SK-N-SH (cell line): ENCODE data around the gene ATP6V1G2. TPM values are rescaled to one million over a fixed set of nuclear protein-coding genes. Genes with fewer than 3 reads are reported as not detected.
A peak's percentile ranks its signal among the peaks of the same experiment; 100 is the strongest.

Experiments
- CTCF ChIA-PET: fragments of 300-600, 350-600 bp; formaldehyde crosslinking; extraction: SDS; loops from one replicate; lab custom pipeline; 2021; lab: Yijun Ruan, JAX
- POLR2A ChIA-PET: fragments of 350-600 bp; sonication (Branson Sonifier 250); formaldehyde crosslinking; extraction: SDS; loops from one replicate; lab custom pipeline; 2020; ENCODE audit warnings: antibody characterized with exemption, inconsistent platforms; lab: Yijun Ruan, JAX
- DNase-seq: peaks from one replicate; pipeline ENCODE4 v3.0.0; 2012
- H2AFZ ChIP-seq: fragments of 200-600 bp; sonication (generic); 2 replicates; pipeline ENCODE4 v1.8.1; 2016; ENCODE audit warnings: antibody characterized with exemption, mild to moderate bottlenecking, low read depth
- H3F3A ChIP-seq: fragments of 200-600 bp; sonication (generic); replicated peaks from 2 replicates; pipeline ENCODE3; 2016; ENCODE audit warnings: antibody characterized with exemption, mild to moderate bottlenecking; ENCODE audit not compliant: insufficient read depth
- H3K27ac ChIP-seq, 2 experiments: fragments of 200-500 bp in 1 of 2; fragments of 200-600 bp in 1 of 2; sonication (Bioruptor generic) in 1 of 2; sonication (generic), shearing (Covaris generic) in 1 of 2; 2 replicates each; pipeline versions ENCODE4 v1.5.1 to v1.6.1; 2014 to 2016; ENCODE audit warnings: low read depth in 2 of 2, inconsistent platforms in 1 of 2, low read length in 1 of 2, mild to moderate bottlenecking in 1 of 2, mixed read lengths in 1 of 2
- H3K27me3 ChIP-seq: fragments of 200-600 bp; sonication (generic), shearing (Covaris generic); 2 replicates; pipeline ENCODE4 v1.6.1; 2016; ENCODE audit warnings: mixed run types; ENCODE audit not compliant: insufficient read depth
- H3K36me3 ChIP-seq, 2 experiments: fragments of 200-500 bp in 1 of 2; fragments of 200-600 bp in 1 of 2; sonication (Bioruptor generic) in 1 of 2; sonication (generic) in 1 of 2; replicated peaks in 1 of 2; 2 replicates each; pipeline versions ENCODE3 to v1.5.1; 2014 to 2016; ENCODE audit warnings: low read length in 1 of 2, mild to moderate bottlenecking in 1 of 2; ENCODE audit not compliant: insufficient read depth in 2 of 2, control insufficient read depth in 1 of 2
- H3K4me1 ChIP-seq, 2 experiments: fragments of 200-500 bp in 1 of 2; fragments of 200-600 bp in 1 of 2; sonication (Bioruptor generic) in 1 of 2; sonication (generic), shearing (Covaris generic) in 1 of 2; 2 replicates each; pipeline versions ENCODE4 v1.5.1 to v1.6.1; 2014 to 2016; ENCODE audit warnings: low read depth in 1 of 2, low read length in 1 of 2, mixed run types in 1 of 2; ENCODE audit not compliant: insufficient read depth in 2 of 2, control insufficient read depth in 1 of 2
- H3K4me2 ChIP-seq: fragments of 200-600 bp; sonication (generic), shearing (Covaris generic); 2 replicates; pipeline ENCODE4 v1.6.1; 2017; ENCODE audit warnings: mixed run types
- H3K4me3 ChIP-seq, 2 experiments: fragments of 200-500 bp in 1 of 2; fragments of 200-600 bp in 1 of 2; sonication (Bioruptor generic) in 1 of 2; sonication (generic), shearing (Covaris generic) in 1 of 2; 2 replicates each; pipeline versions ENCODE4 v1.5.1 to v1.8.1; 2014 to 2016; ENCODE audit warnings: low read depth in 2 of 2, inconsistent platforms in 1 of 2, low read length in 1 of 2, mild to moderate bottlenecking in 1 of 2, mixed read lengths in 1 of 2, moderate library complexity in 1 of 2
- H3K79me2 ChIP-seq: fragments of 200-600 bp; sonication (generic); 2 replicates; pipeline ENCODE4 v1.8.1; 2017; ENCODE audit warnings: mild to moderate bottlenecking; ENCODE audit not compliant: insufficient read depth
- H3K9ac ChIP-seq: fragments of 200-600 bp; sonication (generic); 2 replicates; pipeline ENCODE4 v1.6.1; 2017; ENCODE audit warnings: mixed run types
- H3K9me2 ChIP-seq: fragments of 200-600 bp; sonication (generic); 2 replicates; pipeline ENCODE4 v1.6.1; 2017; ENCODE audit warnings: mixed run types
- H3K9me3 ChIP-seq: fragments of 200-600 bp; sonication (generic); 2 replicates; pipeline ENCODE4 v1.6.1; 2017; ENCODE audit warnings: mixed run types, mild to moderate bottlenecking, moderate library complexity
- H4K20me1 ChIP-seq: fragments of 200-600 bp; sonication (generic); 2 replicates; pipeline ENCODE4 v1.6.1; 2017; ENCODE audit warnings: mild to moderate bottlenecking, mixed run types; ENCODE audit not compliant: insufficient read depth
- CHD2 ChIP-seq: fragments of 150-350 bp; IDR thresholded peaks from 2 replicates; pipeline ENCODE4 v1.6.1; 2018; ENCODE audit warnings: low read length; ENCODE audit not compliant: partially characterized antibody
- EP300 ChIP-seq, 2 experiments: IDR thresholded peaks; 2 replicates each; pipeline versions ENCODE4 v1.4.0 to v1.6.1; 2012; ENCODE audit warnings: borderline replicate concordance in 1 of 2, low read depth in 1 of 2, low read length in 1 of 2
- FOSL2 ChIP-seq: IDR thresholded peaks from 2 replicates; pipeline ENCODE4 v1.4.0; 2012; ENCODE audit warnings: low read depth, mild to moderate bottlenecking, moderate library complexity, borderline replicate concordance
- FOXJ3 ChIP-seq: sonication (generic); formaldehyde crosslinking; IDR thresholded peaks from 2 replicates; pipeline ENCODE4 v1.5.1; 2020; ENCODE audit warnings: mild to moderate bottlenecking, missing genetic modification reagents
- FOXM1 ChIP-seq: IDR thresholded peaks from 2 replicates; pipeline ENCODE4 v1.4.0; 2012; ENCODE audit warnings: low read depth, mild to moderate bottlenecking
- JUND ChIP-seq: IDR thresholded peaks from 2 replicates; pipeline ENCODE4 v1.4.0; 2012
- MAX ChIP-seq: IDR thresholded peaks from 2 replicates; pipeline ENCODE4 v1.4.0; 2012; ENCODE audit warnings: low read depth
- MEF2A ChIP-seq: IDR thresholded peaks from 2 replicates; pipeline ENCODE4 v1.4.0; 2012; ENCODE audit warnings: low read depth, borderline replicate concordance
- POLR2AphosphoS5 ChIP-seq: IDR thresholded peaks from 2 replicates; pipeline ENCODE4 v1.6.1; 2012; ENCODE audit warnings: low read depth, low read length
- RAD21 ChIP-seq: IDR thresholded peaks from 2 replicates; pipeline ENCODE4 v1.6.1; 2012; ENCODE audit warnings: mild to moderate bottlenecking, low read length
- RCOR1 ChIP-seq: fragments of 150-350 bp; IDR thresholded peaks from 2 replicates; pipeline ENCODE4 v1.6.1; 2017; ENCODE audit warnings: antibody characterized with exemption, low read length
- REST ChIP-seq: IDR thresholded peaks from 2 replicates; pipeline ENCODE4 v1.6.1; 2012; ENCODE audit warnings: mild to moderate bottlenecking, low read depth, low read length, moderate library complexity
- RFX5 ChIP-seq: IDR thresholded peaks from 2 replicates; pipeline ENCODE4 v1.6.1; 2012; ENCODE audit warnings: mild to moderate bottlenecking, improper control_type of control experiment, low read length
- TAF1 ChIP-seq: IDR thresholded peaks from 2 replicates; pipeline ENCODE4 v1.6.1; 2012; ENCODE audit warnings: low read depth, mild to moderate bottlenecking, low read length, moderate library complexity, borderline replicate concordance
- TCF12 ChIP-seq: IDR thresholded peaks from 2 replicates; pipeline ENCODE4 v1.4.0; 2012
- TEAD4 ChIP-seq: IDR thresholded peaks from 2 replicates; pipeline ENCODE4 v1.4.0; 2012; ENCODE audit warnings: mild to moderate bottlenecking, borderline replicate concordance; ENCODE audit not compliant: insufficient read depth
- USF2 ChIP-seq: fragments of 150-350 bp; IDR thresholded peaks from 2 replicates; pipeline ENCODE4 v1.6.1; 2017; ENCODE audit warnings: antibody characterized with exemption, low read length, low read depth, borderline replicate concordance
- ZBTB33 ChIP-seq: IDR thresholded peaks from 2 replicates; pipeline ENCODE4 v1.4.0; 2012; ENCODE audit warnings: low read depth, borderline replicate concordance
- WGBS: methylation state at CpG from one replicate; pipeline ENCODE4 v1.1.6; 2017; ENCODE audit warnings: low lambda C conversion rate; 5-methylcytosine and 5-hydroxymethylcytosine counted together
- polyA plus RNA-seq, 3 experiments: library from polyadenylated mRNA; depleted of rRNA; stranded (reverse); fragments of >200 nt; gene quantifications; 2 replicates each; pipeline ENCODE4 v1.2.3, GENCODE V29; 2012
- TF ChIP-seq, protein P1 (sequence below): IDR thresholded peaks from 2 replicates; pipeline ENCODE4; 2012
- TF ChIP-seq, protein P2 (sequence below): fragments of 200-600 bp; sonication (generic); IDR thresholded peaks from 2 replicates; pipeline ENCODE4 v1.6.1; 2017; ENCODE audit warnings: antibody characterized with exemption, mild to moderate bottlenecking, moderate library complexity

Gene ATP6V1G2
- polyA plus RNA-seq, 1 of the 3 experiments (the other 2 are of a cell fraction), result 13.6 TPM

- TF ChIP-seq USF2 (no peak), JUND (no peak), RCOR1 (peak; percentile 78), RAD21 (no peak), TCF12 (no peak; the same call in 1 of the 2 replicates), MEF2A (no peak), TAF1 (peak; percentile 71; the same call in 1 of the 2 replicates), RFX5 (no peak), MAX (peak; percentile 86), FOXJ3 (CRISPR knock-in tag) (no peak)
- TF ChIP-seq, protein P1, sequence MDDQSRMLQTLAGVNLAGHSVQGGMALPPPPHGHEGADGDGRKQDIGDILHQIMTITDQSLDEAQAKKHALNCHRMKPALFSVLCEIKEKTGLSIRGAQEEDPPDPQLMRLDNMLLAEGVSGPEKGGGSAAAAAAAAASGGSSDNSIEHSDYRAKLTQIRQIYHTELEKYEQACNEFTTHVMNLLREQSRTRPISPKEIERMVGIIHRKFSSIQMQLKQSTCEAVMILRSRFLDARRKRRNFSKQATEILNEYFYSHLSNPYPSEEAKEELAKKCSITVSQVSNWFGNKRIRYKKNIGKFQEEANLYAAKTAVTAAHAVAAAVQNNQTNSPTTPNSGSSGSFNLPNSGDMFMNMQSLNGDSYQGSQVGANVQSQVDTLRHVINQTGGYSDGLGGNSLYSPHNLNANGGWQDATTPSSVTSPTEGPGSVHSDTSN, result no peak; the same call in 1 of the 2 replicates
Observed at GRCh38 chr6:31546958-31547726, 734 bp upstream of the ATP6V1G2 start, which contains the start of gene NFKBIL1 (continued).

GRCh38 chr6:31545291-31545690 lies 1.1 kb downstream of the ATP6V1G2 start:
- Histone ChIP-seq H3K27me3 (no peaks in the 10 kb centered on the region), H3K9me3 (no peaks in the 10 kb centered on the region), H3K4me3 (no peak overlapping the region), H2AFZ (no peak overlapping the region), H3K4me1 (peaks cover 8 to 13% of the 10 kb centered on the region in 2 experiments; a peak in 3 of 4 replicates), H4K20me1 (peaks cover 7% of the 10 kb centered on the region), H3K36me3 (peaks cover 5 to 15% of the 10 kb centered on the region in 2 experiments), H3K9me2 (no peaks in the 10 kb centered on the region), H3K79me2 (peaks cover 52% of the 10 kb centered on the region), H3K9ac (no peak overlapping the region), H3K4me2 (no peak overlapping the region), H3F3A (peaks cover 18% of the 10 kb centered on the region), H3K27ac (no peak overlapping the region)
- DNase-seq, result no peak
- ChIA-PET POLR2A (interaction anchor here (2.4 kb wide), 1 partner anchor 53 kb away, joined by 18 read pairs; no protein-coding TSS in a partner anchor), CTCF (interaction anchor here (0.6 to 11.9 kb wide), 5 partner anchors 36 to 1004 kb away, joined by 3 to 301 read pairs (median 4); partner anchors contain the start of genes NCR3 and VARS1)
- 80% methylated on average over 7 of the region's 7 CpGs for WGBS
- TF ChIP-seq, protein P2, sequence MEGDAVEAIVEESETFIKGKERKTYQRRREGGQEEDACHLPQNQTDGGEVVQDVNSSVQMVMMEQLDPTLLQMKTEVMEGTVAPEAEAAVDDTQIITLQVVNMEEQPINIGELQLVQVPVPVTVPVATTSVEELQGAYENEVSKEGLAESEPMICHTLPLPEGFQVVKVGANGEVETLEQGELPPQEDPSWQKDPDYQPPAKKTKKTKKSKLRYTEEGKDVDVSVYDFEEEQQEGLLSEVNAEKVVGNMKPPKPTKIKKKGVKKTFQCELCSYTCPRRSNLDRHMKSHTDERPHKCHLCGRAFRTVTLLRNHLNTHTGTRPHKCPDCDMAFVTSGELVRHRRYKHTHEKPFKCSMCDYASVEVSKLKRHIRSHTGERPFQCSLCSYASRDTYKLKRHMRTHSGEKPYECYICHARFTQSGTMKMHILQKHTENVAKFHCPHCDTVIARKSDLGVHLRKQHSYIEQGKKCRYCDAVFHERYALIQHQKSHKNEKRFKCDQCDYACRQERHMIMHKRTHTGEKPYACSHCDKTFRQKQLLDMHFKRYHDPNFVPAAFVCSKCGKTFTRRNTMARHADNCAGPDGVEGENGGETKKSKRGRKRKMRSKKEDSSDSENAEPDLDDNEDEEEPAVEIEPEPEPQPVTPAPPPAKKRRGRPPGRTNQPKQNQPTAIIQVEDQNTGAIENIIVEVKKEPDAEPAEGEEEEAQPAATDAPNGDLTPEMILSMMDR, result no peak
- TF ChIP-seq FOXM1 (no peak), RCOR1 (no peak), EP300 (IDR thresholded peaks at IDR 0.05; ENCODE audit: borderline replicate concordance in 1 of 2, low read depth in 1 of 2, low read length in 1 of 2) (no peak), POLR2AphosphoS5 (no peak), TAF1 (no peak), MEF2A (no peak), ZBTB33 (no peak), CHD2 (no peak), FOSL2 (no peak), RAD21 (no peak), REST (no peak), TEAD4 (no peak)
